Astrocyte (in vitro differentiated cells and primary cell): Measurements from ENCODE around the gene SPATA9. TPM values are rescaled to one million over a fixed set of nuclear protein-coding genes. Genes with fewer than 3 reads are reported as not detected.
"Not testable (repeated sequence)": the region's sequence is repeated elsewhere in the genome, so short reads cannot be mapped to it uniquely, and the experiment has no call there.

Experiments used
- DNase-seq: peaks from one replicate; pipeline ENCODE4 v3.0.0-alpha.2; 2010; ENCODE audit warnings: low read depth
- FAIRE-seq: peaks from 2 replicates; lab custom pipeline; 2011; peaks lifted over from hg19 to GRCh38; lab: Jason Lieb, UNC
- H2AFZ ChIP-seq: 2 replicates; pipeline ENCODE4 v1.6.0; 2012; ENCODE audit warnings: low read depth, low read length, inconsistent platforms
- H3K27ac ChIP-seq: 2 replicates; pipeline ENCODE4 v1.5.1; 2011; ENCODE audit warnings: low read depth, low read length, inconsistent platforms
- H3K27me3 ChIP-seq: 2 replicates; pipeline ENCODE4 v1.6.0; 2011; ENCODE audit warnings: low read length, inconsistent platforms; ENCODE audit not compliant: insufficient read depth
- H3K36me3 ChIP-seq: 2 replicates; pipeline ENCODE4 v1.5.1; 2011; ENCODE audit warnings: low read length, inconsistent platforms; ENCODE audit not compliant: insufficient read depth
- H3K4me1 ChIP-seq: 2 replicates; pipeline ENCODE4 v1.5.1; 2011; ENCODE audit warnings: low read length, inconsistent platforms; ENCODE audit not compliant: insufficient read depth
- H3K4me2 ChIP-seq: 2 replicates; pipeline ENCODE4 v1.6.0; 2012; ENCODE audit warnings: low read length, inconsistent platforms
- H3K4me3 ChIP-seq: 2 replicates; pipeline ENCODE4 v1.5.1; 2011; ENCODE audit warnings: low read depth, mild to moderate bottlenecking, low read length, inconsistent platforms; ENCODE audit not compliant: insufficient read depth
- H3K79me2 ChIP-seq: 2 replicates; pipeline ENCODE4 v1.6.0; 2012; ENCODE audit warnings: mild to moderate bottlenecking, low read length, inconsistent platforms; ENCODE audit not compliant: insufficient read depth
- H3K9ac ChIP-seq: 2 replicates; pipeline ENCODE4 v1.6.0; 2012; ENCODE audit warnings: mild to moderate bottlenecking, low read length, inconsistent platforms
- H3K9me3 ChIP-seq: 2 replicates; pipeline ENCODE4 v1.5.1; 2012; ENCODE audit warnings: low read depth, mild to moderate bottlenecking, low read length, inconsistent platforms; ENCODE audit not compliant: insufficient read depth
- H4K20me1 ChIP-seq: 2 replicates; pipeline ENCODE4 v1.6.0; 2012; ENCODE audit warnings: low read length, inconsistent platforms; ENCODE audit not compliant: insufficient read depth
- H3K27ac Mint-ChIP-seq: one replicate; pipeline ENCODE4 v1.8.0; 2021; ENCODE audit warnings: mild to moderate bottlenecking, mixed read lengths; ENCODE audit not compliant: unreplicated experiment
- H3K27me3 Mint-ChIP-seq: one replicate; pipeline ENCODE4 v1.8.0; 2021; ENCODE audit warnings: low read depth, mixed read lengths; ENCODE audit not compliant: unreplicated experiment
- H3K36me3 Mint-ChIP-seq: one replicate; pipeline ENCODE4 v1.8.0; 2021; ENCODE audit warnings: low read depth, mixed read lengths; ENCODE audit not compliant: unreplicated experiment
- H3K4me1 Mint-ChIP-seq: one replicate; pipeline ENCODE4 v1.8.0; 2021; ENCODE audit warnings: low read depth, mixed read lengths; ENCODE audit not compliant: unreplicated experiment
- H3K4me3 Mint-ChIP-seq: one replicate; pipeline ENCODE4 v1.8.0; 2021; ENCODE audit warnings: mild to moderate bottlenecking, moderate library complexity, mixed read lengths; ENCODE audit not compliant: unreplicated experiment
- H3K9me3 Mint-ChIP-seq: one replicate; pipeline ENCODE4 v1.8.0; 2021; ENCODE audit warnings: mild to moderate bottlenecking, mixed read lengths; ENCODE audit not compliant: unreplicated experiment
- CTCF ChIP-seq: IDR thresholded peaks from 2 replicates; pipeline ENCODE4 v1.5.1; 2011; ENCODE audit warnings: low read depth, mild to moderate bottlenecking, inconsistent platforms, low read length, moderate library complexity; ENCODE audit not compliant: insufficient read depth
- EZH2 ChIP-seq: IDR thresholded peaks from 2 replicates; pipeline ENCODE4 v1.6.1; 2012; ENCODE audit warnings: mild to moderate bottlenecking, low read length, inconsistent platforms; ENCODE audit not compliant: insufficient read depth
- total RNA-seq: library from RNA; stranded (reverse); gene quantifications from 2 replicates; pipeline ENCODE4 v1.2.1, GENCODE V29; 2021

Gene SPATA9
- total RNA-seq, 1 donor from 2014 or later: 0.98 TPM

GRCh38 chr5:95707055-95707454 lies 24.3 kb upstream of the SPATA9 start:
- FAIRE-seq (no peak), DNase-seq (no peak)
- Mint-ChIP-seq H3K4me3 (no peak overlapping the region), H3K4me1 (peaks cover 7% of the 10 kb centered on the region), H3K36me3 (peaks cover 3% of the 10 kb centered on the region), H3K27me3 (no peaks in the 10 kb centered on the region), H3K27ac (no peak overlapping the region), H3K9me3 (no peaks in the 10 kb centered on the region)
- Histone ChIP-seq H3K4me1 (peaks cover 12% of the 10 kb centered on the region), H3K9me3 (no peaks in the 10 kb centered on the region), H3K4me3 (no peak overlapping the region), H4K20me1 (no peaks in the 10 kb centered on the region), H3K27me3 (no peaks in the 10 kb centered on the region), H3K4me2 (no peak overlapping the region), H3K9ac (no peak overlapping the region), H3K36me3 (no peaks in the 10 kb centered on the region), H2AFZ (no peak overlapping the region), H3K27ac (no peak overlapping the region), H3K79me2 (no peaks in the 10 kb centered on the region)
- no peak for TF ChIP-seq EZH2
- TF ChIP-seq CTCF: no peak

GRCh38 chr5:95706196-95706595 lies 23.4 kb upstream of the SPATA9 start:
- not testable (repeated sequence) for H3K4me1 Mint-ChIP-seq, H3K9ac ChIP-seq, H4K20me1 ChIP-seq, DNase-seq, H3K9me3 Mint-ChIP-seq, H3K4me1 ChIP-seq, H3K27ac Mint-ChIP-seq, H3K36me3 ChIP-seq, H3K4me3 Mint-ChIP-seq, H3K27ac ChIP-seq, H2AFZ ChIP-seq, H3K36me3 Mint-ChIP-seq, H3K79me2 ChIP-seq, H3K27me3 ChIP-seq, H3K4me3 ChIP-seq, H3K27me3 Mint-ChIP-seq, H3K4me2 ChIP-seq, H3K9me3 ChIP-seq, FAIRE-seq

GRCh38 chr5:95704150-95704549 lies 21.4 kb upstream of the SPATA9 start:
- H3K9me3 ChIP-seq: no peaks in the 10 kb centered on the region
- H3K27ac Mint-ChIP-seq: no peak overlapping the region
- no peak for DNase-seq
- no peaks in the 10 kb centered on the region for H3K4me1 Mint-ChIP-seq
- peaks cover 3% of the 10 kb centered on the region for H3K36me3 Mint-ChIP-seq
- no peak overlapping the region for H2AFZ ChIP-seq
- H3K9me3 Mint-ChIP-seq: no peaks in the 10 kb centered on the region
- no peak overlapping the region for H3K9ac ChIP-seq
- H3K27me3 Mint-ChIP-seq: no peaks in the 10 kb centered on the region
- H3K79me2 ChIP-seq: no peaks in the 10 kb centered on the region
- H3K4me3 ChIP-seq: no peak overlapping the region
- H3K4me2 ChIP-seq: no peak overlapping the region
- no peaks in the 10 kb centered on the region for H3K27me3 ChIP-seq
- TF ChIP-seq CTCF: no peak
- TF ChIP-seq EZH2: no peak
- no peak overlapping the region for H3K27ac ChIP-seq
- no peak for FAIRE-seq
- H3K4me1 ChIP-seq: no peaks in the 10 kb centered on the region
- H4K20me1 ChIP-seq: no peaks in the 10 kb centered on the region
- no peak overlapping the region for H3K4me3 Mint-ChIP-seq
- no peaks in the 10 kb centered on the region for H3K36me3 ChIP-seq
